OCI-LY7 (cell line): ENCODE data around the gene SLC9A3.

Source experiments
- EZH2phosphoT487 ChIP-seq: fragments of 200-600 bp; sonication (generic); IDR thresholded peaks from 2 replicates; pipeline ENCODE4 v1.6.1; 2018; ENCODE audit warnings: low read depth, borderline replicate concordance, mild to moderate bottlenecking, mixed run types, antibody characterized with exemption, low read length, moderate library complexity, mixed read lengths
- TF ChIP-seq, protein P1 (sequence below): fragments of 200-600 bp; sonication (generic); conservative IDR thresholded peaks from 2 replicates; pipeline ENCODE4 v1.5.1; 2014; ENCODE audit warnings: mild to moderate bottlenecking, antibody characterized with exemption, low read length, moderate library complexity, mixed read lengths

DNA sequence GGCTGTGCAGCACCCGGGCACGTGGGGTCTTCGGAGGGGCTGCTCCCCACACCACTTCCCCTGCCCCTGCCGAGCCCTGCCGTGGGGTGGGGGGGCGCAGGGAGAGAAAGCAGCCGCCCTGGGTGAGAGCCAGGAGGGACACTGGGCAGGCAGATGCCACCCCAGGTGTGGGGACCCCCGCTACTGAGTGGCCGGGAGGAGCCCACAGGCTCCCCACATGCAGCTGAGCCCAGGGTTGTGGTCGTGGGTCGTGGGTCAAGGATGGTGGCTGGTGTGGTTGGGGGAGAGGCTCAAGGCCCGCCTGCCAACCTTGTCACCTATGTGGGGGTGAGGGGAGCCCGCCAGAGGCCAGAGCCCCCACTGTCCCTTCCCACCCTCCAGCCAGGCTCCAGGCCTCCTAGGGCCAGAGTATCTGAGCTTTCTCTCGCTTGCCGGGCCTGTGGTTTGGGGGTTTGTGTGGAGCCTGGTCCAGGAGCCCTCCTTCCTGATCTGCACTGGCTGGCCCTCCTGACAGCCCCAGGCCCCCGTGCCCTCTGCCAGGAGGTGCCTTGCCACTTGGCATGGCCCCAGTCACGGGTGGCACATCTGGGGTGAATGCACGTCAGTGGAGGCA, 45.8 kb downstream of the SLC9A3 start:
- TF ChIP-seq, protein P1, sequence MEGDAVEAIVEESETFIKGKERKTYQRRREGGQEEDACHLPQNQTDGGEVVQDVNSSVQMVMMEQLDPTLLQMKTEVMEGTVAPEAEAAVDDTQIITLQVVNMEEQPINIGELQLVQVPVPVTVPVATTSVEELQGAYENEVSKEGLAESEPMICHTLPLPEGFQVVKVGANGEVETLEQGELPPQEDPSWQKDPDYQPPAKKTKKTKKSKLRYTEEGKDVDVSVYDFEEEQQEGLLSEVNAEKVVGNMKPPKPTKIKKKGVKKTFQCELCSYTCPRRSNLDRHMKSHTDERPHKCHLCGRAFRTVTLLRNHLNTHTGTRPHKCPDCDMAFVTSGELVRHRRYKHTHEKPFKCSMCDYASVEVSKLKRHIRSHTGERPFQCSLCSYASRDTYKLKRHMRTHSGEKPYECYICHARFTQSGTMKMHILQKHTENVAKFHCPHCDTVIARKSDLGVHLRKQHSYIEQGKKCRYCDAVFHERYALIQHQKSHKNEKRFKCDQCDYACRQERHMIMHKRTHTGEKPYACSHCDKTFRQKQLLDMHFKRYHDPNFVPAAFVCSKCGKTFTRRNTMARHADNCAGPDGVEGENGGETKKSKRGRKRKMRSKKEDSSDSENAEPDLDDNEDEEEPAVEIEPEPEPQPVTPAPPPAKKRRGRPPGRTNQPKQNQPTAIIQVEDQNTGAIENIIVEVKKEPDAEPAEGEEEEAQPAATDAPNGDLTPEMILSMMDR = no peak
- no peak for TF ChIP-seq EZH2phosphoT487
